ENCODE data around the gene COPS7A.

Gene COPS7A

GRCh38 chr12:6771091-6771495 lies 47.2 kb downstream of the COPS7A start:
- DNase-seq, result peak; percentile 78 to 80 (median 78)

GRCh38 chr12:6771509-6772330 lies 47.9 kb downstream of the COPS7A start:
- DNase-seq, result no peak

- peak in 2 of 3 donors; percentile 45 to 69 for DNase-seq
These were observed 48.5 kb downstream of the COPS7A start, which contains the start of gene LAG3 for GRCh38 chr12:6772331-6772695. Gene LAG3 (plus strand): TSS chr12:6772520. CDS start chr12:6772853, 333 bp downstream.

GRCh38 chr12:6772726-6773589 lies 49.1 kb downstream of the COPS7A start:
- DNase-seq, result no peak

- peak in 1 of 3 donors; percentile 38 for DNase-seq
These were observed 49.9 kb downstream of the COPS7A start for GRCh38 chr12:6773590-6774351.

- DNase-seq, result no peak
These were observed 50.7 kb downstream of the COPS7A start for GRCh38 chr12:6774499-6775062.

- no peak for DNase-seq
These were observed 51.6 kb downstream of the COPS7A start for GRCh38 chr12:6775185-6776174.

GRCh38 chr12:6777386-6777785 lies 53.5 kb downstream of the COPS7A start:
- no peak for DNase-seq

- DNase-seq, result no peak
These were observed 54.3 kb downstream of the COPS7A start for GRCh38 chr12:6778217-6778573.

- DNase-seq, result peak; percentile 89 to 95 (median 95)
These were observed 55.0 kb downstream of the COPS7A start for GRCh38 chr12:6778574-6779550.

GRCh38 chr12:6779708-6780432 lies 56.0 kb downstream of the COPS7A start:
- DNase-seq, result peak; percentile 44 to 63 (median 44)

GRCh38 chr12:6780573-6780972 lies 56.7 kb downstream of the COPS7A start:
- DNase-seq, result peak in 1 of 3 donors; percentile 68
